HEK293 (cell line): ENCODE results near the gene ZNF221.

ENCODE experiments used
- HOXA7 ChIP-seq: sonication (generic); formaldehyde crosslinking; IDR thresholded peaks from 2 replicates; pipeline ENCODE4 v1.8.1; 2022; ENCODE audit warnings: missing genetic modification reagents, borderline replicate concordance
- PRDM1 ChIP-seq: fragments of 450-650 bp; formaldehyde crosslinking; IDR thresholded peaks from 2 replicates; pipeline ENCODE4; 2016; ENCODE audit warnings: missing biosample characterization, missing genetic modification characterization
- PRDM10 ChIP-seq: fragments of 450-650 bp; formaldehyde crosslinking; IDR thresholded peaks from 2 replicates; pipeline ENCODE4 v1.5.1; 2016; ENCODE audit warnings: missing biosample characterization, missing genetic modification characterization
- SCRT2 ChIP-seq: fragments of 450-650 bp; formaldehyde crosslinking; IDR thresholded peaks from 2 replicates; pipeline ENCODE4 v1.5.1; 2016; ENCODE audit warnings: missing biosample characterization, missing genetic modification characterization
- SP2 ChIP-seq: fragments of 450-650 bp; formaldehyde crosslinking; IDR thresholded peaks from 2 replicates; pipeline ENCODE4 v1.5.1; 2016; ENCODE audit warnings: missing biosample characterization, missing genetic modification characterization
- ZBTB20 ChIP-seq: fragments of 450-650 bp; formaldehyde crosslinking; IDR thresholded peaks from 2 replicates; pipeline ENCODE4 v1.5.1; 2016; ENCODE audit warnings: missing biosample characterization, missing genetic modification characterization
- ZEB2 ChIP-seq: fragments of 450-650 bp; formaldehyde crosslinking; IDR thresholded peaks from 2 replicates; pipeline ENCODE4 v1.5.1; 2016; ENCODE audit warnings: missing biosample characterization, missing genetic modification characterization
- ZFP37 ChIP-seq: fragments of 450-650 bp; formaldehyde crosslinking; IDR thresholded peaks from 2 replicates; pipeline ENCODE4 v1.5.1; 2016; ENCODE audit warnings: missing biosample characterization, missing genetic modification characterization
- ZIC2 ChIP-seq: fragments of 450-650 bp; formaldehyde crosslinking; IDR thresholded peaks from 2 replicates; pipeline ENCODE4 v1.5.1; 2016; ENCODE audit warnings: missing biosample characterization, missing genetic modification characterization
- ZNF114 ChIP-seq: fragments of 450-650 bp; formaldehyde crosslinking; IDR thresholded peaks from 2 replicates; pipeline ENCODE4 v1.5.0; 2017; ENCODE audit warnings: missing biosample characterization, missing genetic modification characterization
- ZNF133 ChIP-seq: fragments of 450-650 bp; formaldehyde crosslinking; IDR thresholded peaks from 2 replicates; pipeline ENCODE4 v1.5.1; 2016; ENCODE audit warnings: missing biosample characterization, missing genetic modification characterization
- ZNF174 ChIP-seq: fragments of 450-650 bp; formaldehyde crosslinking; IDR thresholded peaks from 2 replicates; pipeline ENCODE4 v1.5.0; 2017; ENCODE audit warnings: missing biosample characterization, mild to moderate bottlenecking, missing genetic modification characterization
- ZNF211 ChIP-seq: fragments of 450-650 bp; formaldehyde crosslinking; IDR thresholded peaks from 2 replicates; pipeline ENCODE4 v1.5.1; 2016; ENCODE audit warnings: low read depth, missing biosample characterization, missing genetic modification characterization
- ZNF23 ChIP-seq: fragments of 450-650 bp; formaldehyde crosslinking; IDR thresholded peaks from 2 replicates; pipeline ENCODE4 v1.5.1; 2016; ENCODE audit warnings: missing biosample characterization, missing genetic modification characterization, borderline replicate concordance
- ZNF335 ChIP-seq: fragments of 450-650 bp; formaldehyde crosslinking; conservative IDR thresholded peaks from 2 replicates; pipeline ENCODE4 v1.5.1; 2016; ENCODE audit warnings: missing biosample characterization, missing genetic modification characterization
- ZNF473 ChIP-seq: fragments of 450-650 bp; formaldehyde crosslinking; IDR thresholded peaks from 2 replicates; pipeline ENCODE4 v1.5.1; 2017; ENCODE audit warnings: missing biosample characterization, missing genetic modification characterization
- ZNF580 ChIP-seq: fragments of 450-650 bp; formaldehyde crosslinking; IDR thresholded peaks from 2 replicates; pipeline ENCODE4 v1.5.1; 2016; ENCODE audit warnings: missing biosample characterization, missing genetic modification characterization
- ZNF626 ChIP-seq: fragments of 450-650 bp; sonication (Bioruptor Pico); formaldehyde crosslinking; IDR thresholded peaks from 2 replicates; pipeline ENCODE4 v1.5.1; 2018; ENCODE audit warnings: missing biosample characterization, missing genetic modification characterization, inconsistent platforms
- ZNF629 ChIP-seq: fragments of 450-650 bp; formaldehyde crosslinking; IDR thresholded peaks from 2 replicates; pipeline ENCODE4 v1.5.1; 2017; ENCODE audit warnings: missing biosample characterization, missing genetic modification characterization
- ZNF670 ChIP-seq: fragments of 450-650 bp; formaldehyde crosslinking; IDR thresholded peaks from 2 replicates; pipeline ENCODE4 v1.5.1; 2016; ENCODE audit warnings: missing biosample characterization, missing genetic modification characterization, low read depth
- ZNF791 ChIP-seq: fragments of 450-650 bp; formaldehyde crosslinking; IDR thresholded peaks from 2 replicates; pipeline ENCODE4 v1.5.1; 2016; ENCODE audit warnings: missing biosample characterization, missing genetic modification characterization
- ZNF830 ChIP-seq: fragments of 450-650 bp; IDR thresholded peaks from 2 replicates; pipeline ENCODE4 v1.5.0; 2018; ENCODE audit warnings: missing biosample characterization, missing genetic modification characterization, low read depth, mild to moderate bottlenecking, moderate library complexity
- ZSCAN16 ChIP-seq: fragments of 450-650 bp; formaldehyde crosslinking; IDR thresholded peaks from 2 replicates; pipeline ENCODE4 v1.5.1; 2016; ENCODE audit warnings: missing biosample characterization, missing genetic modification characterization
- TF ChIP-seq, protein P1 (sequence below): fragments of 450-650 bp; formaldehyde crosslinking; IDR thresholded peaks from 2 replicates; pipeline ENCODE4 v1.5.1; 2016; ENCODE audit warnings: missing biosample characterization, missing genetic modification characterization
- TF ChIP-seq, protein P2 (sequence below): fragments of 450-650 bp; formaldehyde crosslinking; IDR thresholded peaks from 2 replicates; pipeline ENCODE4 v1.5.1; 2016; ENCODE audit warnings: missing biosample characterization, missing genetic modification characterization, borderline replicate concordance
- TF ChIP-seq, protein P3 (sequence below): fragments of 450-650 bp; formaldehyde crosslinking; IDR thresholded peaks from 2 replicates; pipeline ENCODE4 v1.5.1; 2016; ENCODE audit warnings: missing biosample characterization, missing genetic modification characterization

Gene ZNF221

DNA sequence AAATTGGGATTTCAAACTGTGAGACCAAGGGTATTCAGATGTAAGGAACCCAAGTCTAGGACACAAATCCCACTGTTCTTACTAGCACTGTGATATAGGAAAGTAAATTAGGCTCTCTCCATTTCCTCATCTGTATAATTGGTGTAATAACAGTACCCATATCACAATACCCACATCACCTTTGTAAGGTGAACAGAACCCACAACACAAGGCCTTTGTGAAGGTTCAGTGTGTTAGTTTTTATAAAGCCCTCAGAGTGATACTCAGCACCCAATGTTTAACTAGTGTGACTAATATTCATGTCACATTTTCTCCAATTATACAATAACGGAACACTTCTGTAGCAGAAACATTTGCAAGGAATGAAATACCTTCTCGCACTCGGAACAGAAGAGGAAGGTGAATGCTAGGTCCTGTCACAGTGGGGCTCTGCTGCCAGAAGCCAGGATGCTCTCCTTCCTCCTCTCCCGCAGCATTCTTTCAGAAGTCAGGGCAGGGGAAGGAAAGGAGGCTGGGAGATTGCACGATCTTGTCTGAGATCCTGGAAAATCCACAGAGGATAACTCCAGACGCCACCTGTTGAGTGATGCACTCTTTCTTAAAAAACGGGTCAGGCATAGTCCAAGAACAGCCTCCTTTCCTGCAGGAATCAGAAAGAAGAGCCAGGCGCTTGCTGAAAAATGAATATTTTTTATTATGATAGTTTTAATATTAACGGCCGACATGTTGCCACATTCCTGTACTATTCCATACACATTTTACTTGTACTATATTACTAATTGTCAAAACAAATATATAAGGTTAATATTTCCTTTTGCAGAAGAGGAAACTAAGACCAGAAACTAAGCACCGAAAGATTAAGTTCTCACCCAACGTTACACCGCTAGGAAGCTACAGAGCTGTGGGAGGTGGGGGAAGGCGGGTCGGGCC, 16.7 kb upstream of the ZNF221 start (continued):
- TF ChIP-seq, protein P1, sequence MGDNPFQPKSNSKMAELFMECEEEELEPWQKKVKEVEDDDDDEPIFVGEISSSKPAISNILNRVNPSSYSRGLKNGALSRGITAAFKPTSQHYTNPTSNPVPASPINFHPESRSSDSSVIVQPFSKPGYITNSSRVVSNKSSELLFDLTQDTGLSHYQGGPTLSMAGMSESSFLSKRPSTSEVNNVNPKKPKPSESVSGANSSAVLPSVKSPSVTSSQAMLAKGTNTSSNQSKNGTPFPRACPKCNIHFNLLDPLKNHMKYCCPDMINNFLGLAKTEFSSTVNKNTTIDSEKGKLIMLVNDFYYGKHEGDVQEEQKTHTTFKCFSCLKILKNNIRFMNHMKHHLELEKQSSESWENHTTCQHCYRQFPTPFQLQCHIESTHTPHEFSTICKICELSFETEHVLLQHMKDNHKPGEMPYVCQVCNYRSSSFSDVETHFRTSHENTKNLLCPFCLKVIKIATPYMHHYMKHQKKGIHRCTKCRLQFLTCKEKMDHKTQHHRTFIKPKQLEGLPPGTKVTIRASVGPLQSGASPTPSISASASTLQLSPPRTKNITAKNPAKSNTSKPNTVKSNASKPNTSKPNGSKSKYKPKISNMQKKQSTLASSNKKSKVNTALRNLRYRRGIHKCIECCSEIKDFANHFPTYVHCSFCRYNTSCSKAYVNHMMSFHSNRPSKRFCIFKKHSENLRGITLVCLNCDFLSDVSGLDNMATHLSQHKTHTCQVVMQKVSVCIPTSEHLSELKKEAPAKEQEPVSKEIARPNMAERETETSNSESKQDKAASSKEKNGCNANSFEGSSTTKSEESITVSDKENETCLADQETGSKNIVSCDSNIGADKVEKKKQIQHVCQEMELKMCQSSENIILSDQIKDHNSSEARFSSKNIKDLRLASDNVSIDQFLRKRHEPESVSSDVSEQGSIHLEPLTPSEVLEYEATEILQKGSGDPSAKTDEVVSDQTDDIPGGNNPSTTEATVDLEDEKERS, result no peak
- no peak for TF ChIP-seq HOXA7
- TF ChIP-seq PRDM10 (tag by site-specific recombination), result no peak
- no peak for TF ChIP-seq ZEB2 (tag by site-specific recombination)
- TF ChIP-seq, protein P2, sequence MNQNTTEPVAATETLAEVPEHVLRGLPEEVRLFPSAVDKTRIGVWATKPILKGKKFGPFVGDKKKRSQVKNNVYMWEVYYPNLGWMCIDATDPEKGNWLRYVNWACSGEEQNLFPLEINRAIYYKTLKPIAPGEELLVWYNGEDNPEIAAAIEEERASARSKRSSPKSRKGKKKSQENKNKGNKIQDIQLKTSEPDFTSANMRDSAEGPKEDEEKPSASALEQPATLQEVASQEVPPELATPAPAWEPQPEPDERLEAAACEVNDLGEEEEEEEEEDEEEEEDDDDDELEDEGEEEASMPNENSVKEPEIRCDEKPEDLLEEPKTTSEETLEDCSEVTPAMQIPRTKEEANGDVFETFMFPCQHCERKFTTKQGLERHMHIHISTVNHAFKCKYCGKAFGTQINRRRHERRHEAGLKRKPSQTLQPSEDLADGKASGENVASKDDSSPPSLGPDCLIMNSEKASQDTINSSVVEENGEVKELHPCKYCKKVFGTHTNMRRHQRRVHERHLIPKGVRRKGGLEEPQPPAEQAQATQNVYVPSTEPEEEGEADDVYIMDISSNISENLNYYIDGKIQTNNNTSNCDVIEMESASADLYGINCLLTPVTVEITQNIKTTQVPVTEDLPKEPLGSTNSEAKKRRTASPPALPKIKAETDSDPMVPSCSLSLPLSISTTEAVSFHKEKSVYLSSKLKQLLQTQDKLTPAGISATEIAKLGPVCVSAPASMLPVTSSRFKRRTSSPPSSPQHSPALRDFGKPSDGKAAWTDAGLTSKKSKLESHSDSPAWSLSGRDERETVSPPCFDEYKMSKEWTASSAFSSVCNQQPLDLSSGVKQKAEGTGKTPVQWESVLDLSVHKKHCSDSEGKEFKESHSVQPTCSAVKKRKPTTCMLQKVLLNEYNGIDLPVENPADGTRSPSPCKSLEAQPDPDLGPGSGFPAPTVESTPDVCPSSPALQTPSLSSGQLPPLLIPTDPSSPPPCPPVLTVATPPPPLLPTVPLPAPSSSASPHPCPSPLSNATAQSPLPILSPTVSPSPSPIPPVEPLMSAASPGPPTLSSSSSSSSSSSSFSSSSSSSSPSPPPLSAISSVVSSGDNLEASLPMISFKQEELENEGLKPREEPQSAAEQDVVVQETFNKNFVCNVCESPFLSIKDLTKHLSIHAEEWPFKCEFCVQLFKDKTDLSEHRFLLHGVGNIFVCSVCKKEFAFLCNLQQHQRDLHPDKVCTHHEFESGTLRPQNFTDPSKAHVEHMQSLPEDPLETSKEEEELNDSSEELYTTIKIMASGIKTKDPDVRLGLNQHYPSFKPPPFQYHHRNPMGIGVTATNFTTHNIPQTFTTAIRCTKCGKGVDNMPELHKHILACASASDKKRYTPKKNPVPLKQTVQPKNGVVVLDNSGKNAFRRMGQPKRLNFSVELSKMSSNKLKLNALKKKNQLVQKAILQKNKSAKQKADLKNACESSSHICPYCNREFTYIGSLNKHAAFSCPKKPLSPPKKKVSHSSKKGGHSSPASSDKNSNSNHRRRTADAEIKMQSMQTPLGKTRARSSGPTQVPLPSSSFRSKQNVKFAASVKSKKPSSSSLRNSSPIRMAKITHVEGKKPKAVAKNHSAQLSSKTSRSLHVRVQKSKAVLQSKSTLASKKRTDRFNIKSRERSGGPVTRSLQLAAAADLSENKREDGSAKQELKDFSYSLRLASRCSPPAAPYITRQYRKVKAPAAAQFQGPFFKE, result no peak
- peak; percentile 99 for TF ChIP-seq SCRT2 (tag by site-specific recombination)
- TF ChIP-seq ZFP37 (tag by site-specific recombination), result peak; percentile 14; the same call in 1 of the 2 replicates
- no peak for TF ChIP-seq ZNF830 (tag by site-specific recombination)
- no peak for TF ChIP-seq ZNF580 (tag by site-specific recombination)
- TF ChIP-seq ZNF626 (tag by site-specific recombination), result no peak
- TF ChIP-seq ZNF23 (tag by site-specific recombination), result no peak
- no peak for TF ChIP-seq ZIC2 (tag by site-specific recombination)
- TF ChIP-seq ZNF211 (tag by site-specific recombination), result no peak
- peak; percentile 99 for TF ChIP-seq ZNF335
- no peak for TF ChIP-seq SP2 (tag by site-specific recombination)
- TF ChIP-seq, protein P3, sequence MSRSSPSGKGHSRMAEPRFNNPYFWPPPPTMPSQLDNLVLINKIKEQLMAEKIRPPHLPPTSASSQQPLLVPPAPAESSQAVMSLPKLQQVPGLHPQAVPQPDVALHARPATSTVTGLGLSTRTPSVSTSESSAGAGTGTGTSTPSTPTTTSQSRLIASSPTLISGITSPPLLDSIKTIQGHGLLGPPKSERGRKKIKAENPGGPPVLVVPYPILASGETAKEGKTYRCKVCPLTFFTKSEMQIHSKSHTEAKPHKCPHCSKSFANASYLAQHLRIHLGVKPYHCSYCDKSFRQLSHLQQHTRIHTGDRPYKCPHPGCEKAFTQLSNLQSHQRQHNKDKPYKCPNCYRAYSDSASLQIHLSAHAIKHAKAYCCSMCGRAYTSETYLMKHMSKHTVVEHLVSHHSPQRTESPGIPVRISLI (tag by site-specific recombination), result no peak
- TF ChIP-seq ZNF670 (tag by site-specific recombination), result no peak
- TF ChIP-seq ZNF133 (tag by site-specific recombination), result peak; percentile 100
- no peak for TF ChIP-seq ZNF114 (tag by site-specific recombination)
- TF ChIP-seq ZNF473, result no peak
- no peak for TF ChIP-seq ZNF791 (tag by site-specific recombination)
- peak; percentile 32; the same call in 1 of the 2 replicates for TF ChIP-seq PRDM1
- TF ChIP-seq ZBTB20 (tag by site-specific recombination), result peak; percentile 10; the same call in 1 of the 2 replicates
- TF ChIP-seq ZNF174 (tag by site-specific recombination), result 0 out of 2 replicates have a peak, but pooled peaks have one; percentile 50
- no peak for TF ChIP-seq ZSCAN16 (tag by site-specific recombination)
- no peak for TF ChIP-seq ZNF629
